ENCODE data around the gene SEPTIN3. TPM values are rescaled to one million over a fixed set of nuclear protein-coding genes. Genes with fewer than 3 reads are reported as not detected.

The SEPTIN3 gene
- under 0.01 and 0.06 TPM in 2 replicates for total RNA-seq

GRCh38 chr22:41969110-41969646 is at the start of gene SEPTIN3:
Gene SEPTIN3, plus strand, starts transcription at chr22:41969443. Its CDS starts 2,050 bp downstream, at chr22:41971493.

GRCh38 chr22:41946629-41947423 is 22.4 kb upstream of the SEPTIN3 start, which contains the start of gene CENPM:
Gene CENPM, minus strand, starts transcription at chr22:41947152. Its CDS starts 76 bp downstream, at chr22:41947076.

GRCh38 chr22:41951898-41952474 is 17.3 kb upstream of the SEPTIN3 start, which contains the start of gene SMIM45:
Gene SMIM45, plus strand, starts transcription at chr22:41952150.

GRCh38 chr22:41998361-41999261 is 29.4 kb downstream of the SEPTIN3 start, which contains the start of gene WBP2NL:
Gene WBP2NL, plus strand, starts transcription at chr22:41998788. Its CDS starts 31 bp downstream, at chr22:41998819.

Other genes starting within 250 kb of the SEPTIN3 start
- gene CCDC134, start 168.8 kb upstream of the SEPTIN3 start, total RNA-seq = 4.3 and 4.5 TPM in 2 replicates
- gene SREBF2, start 136.3 kb upstream of the SEPTIN3 start, total RNA-seq = 43.1 and 81.1 TPM in 2 replicates
- gene SHISA8, start 54.4 kb upstream of the SEPTIN3 start, total RNA-seq = not detected in 2 replicates
- under 0.01 TPM in 1 of 2 replicates, not detected in the other for gene TNFRSF13C, start 42.6 kb upstream of the SEPTIN3 start, total RNA-seq
- gene CENPM, start 22.3 kb upstream of the SEPTIN3 start, total RNA-seq = 18.3 and 38.7 TPM in 2 replicates
- 0.16 and 0.31 TPM in 2 replicates for gene WBP2NL, start 29.3 kb downstream of the SEPTIN3 start, total RNA-seq
- gene NAGA, start 101.4 kb downstream of the SEPTIN3 start, total RNA-seq = 25.9 and 33.2 TPM in 2 replicates
- gene PHETA2, start 104.8 kb downstream of the SEPTIN3 start, total RNA-seq = 14.4 and 28.8 TPM in 2 replicates
- 6.8 and 8.7 TPM in 2 replicates for gene SMDT1, start 110.3 kb downstream of the SEPTIN3 start, total RNA-seq
- gene NDUFA6, start 121.3 kb downstream of the SEPTIN3 start, total RNA-seq = 46.0 and 49.8 TPM in 2 replicates
- gene CYP2D6, start 161.4 kb downstream of the SEPTIN3 start, total RNA-seq = 0.16 and 0.50 TPM in 2 replicates

Measured in bladder microvascular endothelial cell (primary cell).